DMS153 (cell line): ENCODE data around the gene RAB36.
"Not testable (repeated sequence)": the region's sequence is repeated elsewhere in the genome, so short reads cannot be mapped to it uniquely, and the experiment has no call there.

Experiments used
- DNase-seq: peaks from one replicate; lab custom pipeline; 2025; lab: John Stamatoyannopoulos, UW

Gene RAB36

GRCh38 chr22:23121000-23121421 lies 24.3 kb upstream of the RAB36 start:
- DNase-seq: no peak

GRCh38 chr22:23121424-23121823 lies 23.9 kb upstream of the RAB36 start:
- no peak for DNase-seq

GRCh38 chr22:23122216-23122957 lies 22.9 kb upstream of the RAB36 start:
- DNase-seq: no peak

- DNase-seq: no peak
Observed at GRCh38 chr22:23122992-23123803, 22.1 kb upstream of the RAB36 start.

GRCh38 chr22:23123804-23124254 lies 21.4 kb upstream of the RAB36 start:
- no peak for DNase-seq

GRCh38 chr22:23124611-23125511 lies 20.4 kb upstream of the RAB36 start:
- no peak for DNase-seq

- DNase-seq: no peak
Observed at GRCh38 chr22:23125512-23126103, 19.7 kb upstream of the RAB36 start.

- no peak for DNase-seq
Observed at GRCh38 chr22:23126165-23127054, 18.9 kb upstream of the RAB36 start.

- DNase-seq: no peak
Observed at GRCh38 chr22:23127055-23127756, 18.1 kb upstream of the RAB36 start.

- no peak for DNase-seq
Observed at GRCh38 chr22:23127788-23128187, 17.5 kb upstream of the RAB36 start.

GRCh38 chr22:23128269-23129108 lies 16.8 kb upstream of the RAB36 start:
- DNase-seq: peak; percentile 10

- no peak for DNase-seq
Observed at GRCh38 chr22:23129149-23129548, 16.1 kb upstream of the RAB36 start.

GRCh38 chr22:23130697-23131096 lies 14.6 kb upstream of the RAB36 start:
- no peak for DNase-seq

GRCh38 chr22:23131931-23132330 lies 13.3 kb upstream of the RAB36 start:
- no peak for DNase-seq

GRCh38 chr22:23132376-23133091 lies 12.7 kb upstream of the RAB36 start:
- DNase-seq: no peak

GRCh38 chr22:23133922-23134321 lies 11.4 kb upstream of the RAB36 start:
- no peak for DNase-seq

- DNase-seq: not testable (repeated sequence)
Observed at GRCh38 chr22:23136991-23137390, 8.3 kb upstream of the RAB36 start.

- DNase-seq: no peak
Observed at GRCh38 chr22:23137468-23137867, 7.8 kb upstream of the RAB36 start.
